Neural crest cell (in vitro differentiated cells): ENCODE measurements around the gene DOCK6. TPM values are rescaled to one million over a fixed set of nuclear protein-coding genes. Genes with fewer than 3 reads are reported as not detected.

ENCODE experiments used
- DNase-seq: peaks from one replicate; pipeline ENCODE4 v3.0.0; 2021; ENCODE audit warnings: low read depth, mixed read lengths, low spot score
- H3K27ac Mint-ChIP-seq: one replicate; pipeline ENCODE4 v1.8.0; 2021; ENCODE audit warnings: mild to moderate bottlenecking, mixed read lengths; ENCODE audit not compliant: unreplicated experiment
- H3K27me3 Mint-ChIP-seq: 2 replicates; pipeline ENCODE4 v1.8.0; 2021; ENCODE audit warnings: low read depth, mild to moderate bottlenecking, mixed read lengths
- H3K36me3 Mint-ChIP-seq: 2 replicates; pipeline ENCODE4 v1.8.0; 2021; ENCODE audit warnings: low read depth, mild to moderate bottlenecking, mixed read lengths
- H3K4me1 Mint-ChIP-seq: 2 replicates; pipeline ENCODE4 v1.8.0; 2021; ENCODE audit warnings: mixed read lengths
- H3K4me3 Mint-ChIP-seq: one replicate; pipeline ENCODE4 v1.8.0; 2021; ENCODE audit warnings: mild to moderate bottlenecking, mixed read lengths
- H3K9me3 Mint-ChIP-seq: 2 replicates; pipeline ENCODE4 v1.8.0; 2021; ENCODE audit warnings: mixed read lengths
- CTCF ChIP-seq: fragments of 200-600 bp; sonication (generic); conservative IDR thresholded peaks from 2 replicates; pipeline ENCODE4 v1.5.0; 2021; ENCODE audit warnings: antibody characterized with exemption, mild to moderate bottlenecking
- total RNA-seq: library from RNA; stranded (reverse); gene quantifications from 2 replicates; pipeline ENCODE4 v1.2.1, GENCODE V29; 2021

The DOCK6 gene
- total RNA-seq, 1 donor from 2014 or later = 40.6 TPM

GRCh38 chr19:11226716-11227166 is 35.6 kb downstream of the DOCK6 start:
- H3K4me3 Mint-ChIP-seq = no peak overlapping the region
- H3K36me3 Mint-ChIP-seq = peaks cover 19% of the 10 kb centered on the region
- peaks cover 7% of the 10 kb centered on the region for H3K9me3 Mint-ChIP-seq
- no peak for DNase-seq
- no peaks in the 10 kb centered on the region for H3K27me3 Mint-ChIP-seq
- TF ChIP-seq CTCF = no peak
- no peaks in the 10 kb centered on the region for H3K4me1 Mint-ChIP-seq
- no peak overlapping the region for H3K27ac Mint-ChIP-seq

GRCh38 chr19:11225815-11226214 is 36.5 kb downstream of the DOCK6 start:
- Mint-ChIP-seq H3K36me3 (peaks cover 28% of the 10 kb centered on the region), H3K27me3 (no peaks in the 10 kb centered on the region), H3K27ac (no peak overlapping the region), H3K9me3 (peaks cover 15% of the 10 kb centered on the region), H3K4me3 (no peak overlapping the region), H3K4me1 (no peaks in the 10 kb centered on the region)
- no peak for TF ChIP-seq CTCF
- DNase-seq = no peak

GRCh38 chr19:11225172-11225571 is 37.2 kb downstream of the DOCK6 start:
- H3K27ac Mint-ChIP-seq = no peak overlapping the region

GRCh38 chr19:11224429-11224828 is 37.9 kb downstream of the DOCK6 start:
- no peak for TF ChIP-seq CTCF
- Mint-ChIP-seq H3K4me3 (no peak overlapping the region), H3K4me1 (no peaks in the 10 kb centered on the region), H3K9me3 (peaks cover 19% of the 10 kb centered on the region), H3K36me3 (peaks cover 32% of the 10 kb centered on the region), H3K27ac (no peak overlapping the region), H3K27me3 (no peaks in the 10 kb centered on the region)
- DNase-seq = no peak

More at GRCh38 chr19:11225172-11225571, 37.2 kb downstream of the DOCK6 start:
- TF ChIP-seq CTCF = no peak
- Mint-ChIP-seq H3K9me3 (peaks cover 19% of the 10 kb centered on the region), H3K36me3 (peaks cover 30% of the 10 kb centered on the region), H3K4me3 (no peak overlapping the region), H3K4me1 (no peaks in the 10 kb centered on the region), H3K27me3 (no peaks in the 10 kb centered on the region)
- no peak for DNase-seq

GRCh38 chr19:11223200-11223599 is 39.1 kb downstream of the DOCK6 start:
- no peaks in the 10 kb centered on the region for H3K27me3 Mint-ChIP-seq
- H3K27ac Mint-ChIP-seq = no peak overlapping the region
- H3K36me3 Mint-ChIP-seq = peaks cover 32% of the 10 kb centered on the region
- TF ChIP-seq CTCF = no peak
- no peak overlapping the region for H3K4me3 Mint-ChIP-seq
- peaks cover 19% of the 10 kb centered on the region for H3K9me3 Mint-ChIP-seq
- no peaks in the 10 kb centered on the region for H3K4me1 Mint-ChIP-seq
- no peak for DNase-seq
